ENCODE measurements around the gene OR56A1.

OR56A1 gene

GRCh38 chr11:5986885-5987284 is 43.7 kb downstream of the OR56A1 start, which contains the start of gene OR52L1:
OR52L1 (minus strand) TSS chr11:5986985; CDS start chr11:5986930, 55 bp downstream.
- DNase-seq = no peak

GRCh38 chr11:5983443-5983842 is 47.1 kb downstream of the OR56A1 start:
- DNase-seq = no peak

- no peak for DNase-seq
Observed at GRCh38 chr11:5973530-5973929, 57.0 kb downstream of the OR56A1 start.

Measured in NCI-H2107 (cell line).